ENCODE data around the gene PRKCA.
A peak's percentile ranks its signal among the peaks of the same experiment; 100 is the strongest.
"Not testable (repeated sequence)": the region's sequence is repeated elsewhere in the genome, so short reads cannot be mapped to it uniquely, and the experiment has no call there.

PRKCA gene

DNA sequence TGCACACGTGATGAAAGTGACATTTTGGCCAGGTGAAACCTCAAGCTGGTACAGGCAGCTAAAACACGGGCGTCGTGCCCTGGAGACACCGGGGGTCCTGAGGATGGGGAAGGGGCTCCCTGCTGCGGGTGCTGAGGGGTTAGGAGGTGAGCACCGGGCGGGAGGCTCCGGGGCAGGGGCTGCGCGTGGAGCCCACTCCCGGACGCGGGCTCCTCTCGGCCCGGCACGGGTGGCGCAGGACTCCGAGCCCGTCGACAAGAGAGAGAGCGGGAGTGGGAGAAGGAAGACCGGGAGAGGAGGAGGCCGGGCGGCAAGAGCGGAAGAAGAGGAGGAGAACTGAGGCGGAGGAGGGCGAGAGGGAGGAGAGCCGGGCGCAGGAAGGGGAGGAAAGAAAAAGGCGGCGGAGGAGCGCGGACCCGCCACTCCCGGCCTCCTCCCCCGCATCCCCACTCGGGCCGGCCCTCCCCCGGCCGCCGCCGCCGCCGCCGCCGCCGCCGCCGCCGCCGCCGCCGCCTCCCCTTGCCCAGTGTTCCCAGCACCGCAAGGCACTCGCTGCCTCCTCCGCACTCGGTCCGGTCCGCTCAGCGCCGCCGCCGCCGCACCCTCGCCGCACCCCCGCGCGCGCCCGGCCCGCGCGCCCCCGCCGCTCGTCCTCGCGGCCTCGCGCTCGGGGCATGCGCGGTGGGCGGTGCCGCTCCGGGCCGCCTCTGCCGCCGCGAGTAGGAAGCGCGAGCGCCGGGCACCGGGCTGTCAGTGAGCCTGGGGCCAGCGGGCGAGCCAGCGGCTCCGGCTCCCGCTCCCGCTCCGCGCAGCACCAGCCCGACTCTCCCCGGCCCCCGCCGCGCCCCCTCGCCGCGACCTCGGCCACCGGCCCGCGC is at the start of gene PRKCA:
PRKCA (plus strand) TSS at position 750 of the 878 bp plus-strand sequence.
- no peak for DNase-seq

GRCh38 chr17:66253458-66253857 is 49.0 kb upstream of the PRKCA start:
- DNase-seq: not testable (repeated sequence)

DNA sequence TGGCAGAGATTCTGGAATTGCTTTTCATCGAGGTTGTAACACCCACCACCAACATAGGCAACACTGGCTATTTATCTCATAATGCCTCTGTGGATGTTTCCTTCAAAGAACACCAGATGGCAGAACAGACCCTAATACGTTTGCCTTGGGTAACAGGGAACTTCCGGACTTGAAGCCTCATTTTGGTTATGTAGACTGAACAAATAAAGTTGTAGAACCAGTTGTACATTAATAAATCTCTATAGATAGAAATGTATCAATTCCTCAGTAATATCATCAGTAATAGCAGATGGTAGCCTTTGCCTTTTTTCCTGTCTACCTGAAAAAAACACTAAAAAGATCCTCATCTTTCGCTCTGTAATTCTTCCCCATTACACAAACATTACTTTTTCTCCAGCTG is 47.3 kb upstream of the PRKCA start:
- peak; percentile 64 for DNase-seq

GRCh38 chr17:66255527-66255971 is 46.9 kb upstream of the PRKCA start:
- no peak for DNase-seq

DNA sequence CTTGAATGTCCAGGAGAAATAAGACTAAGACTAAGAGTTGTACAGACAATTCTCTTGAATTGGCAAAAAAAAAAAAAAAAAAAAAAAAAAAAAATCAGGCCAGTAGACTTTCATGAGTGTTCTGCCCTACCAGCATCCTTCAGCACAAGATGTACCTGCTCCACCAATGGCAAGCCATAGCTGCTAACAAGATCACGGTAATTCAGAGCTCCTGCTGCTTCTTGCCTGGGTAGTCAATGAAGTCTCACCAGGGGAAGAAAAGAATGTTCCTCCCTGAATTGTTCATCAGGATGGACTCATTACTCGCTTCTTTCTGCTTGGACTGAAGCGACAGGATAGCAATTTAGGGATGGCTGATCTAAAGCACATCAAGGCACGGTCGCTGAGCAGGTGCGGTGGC is 42.1 kb upstream of the PRKCA start:
- DNase-seq: no peak

GRCh38 chr17:66260688-66261087 is 41.7 kb upstream of the PRKCA start:
- no peak for DNase-seq

DNA sequence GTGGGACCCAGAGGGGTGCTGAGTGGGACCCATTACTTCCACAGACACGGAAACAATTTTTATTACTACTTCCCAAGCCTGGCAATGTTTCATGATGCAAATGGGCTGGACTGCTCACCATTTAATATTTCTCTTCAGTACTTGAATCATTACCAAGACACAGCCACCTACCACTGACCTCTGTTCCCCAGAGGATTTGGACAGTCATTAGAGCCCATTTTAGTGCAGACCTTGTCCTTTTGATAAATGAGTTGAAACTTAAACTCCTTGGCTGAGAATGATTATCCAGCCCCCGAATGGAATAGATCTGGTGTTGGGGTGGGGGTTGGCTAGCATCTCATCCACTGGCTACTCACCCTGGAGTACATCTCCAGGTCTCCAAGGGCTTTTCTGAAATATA is 39.6 kb upstream of the PRKCA start:
- DNase-seq: no peak

GRCh38 chr17:66264696-66265095 is 37.7 kb upstream of the PRKCA start:
- no peak for DNase-seq

DNA sequence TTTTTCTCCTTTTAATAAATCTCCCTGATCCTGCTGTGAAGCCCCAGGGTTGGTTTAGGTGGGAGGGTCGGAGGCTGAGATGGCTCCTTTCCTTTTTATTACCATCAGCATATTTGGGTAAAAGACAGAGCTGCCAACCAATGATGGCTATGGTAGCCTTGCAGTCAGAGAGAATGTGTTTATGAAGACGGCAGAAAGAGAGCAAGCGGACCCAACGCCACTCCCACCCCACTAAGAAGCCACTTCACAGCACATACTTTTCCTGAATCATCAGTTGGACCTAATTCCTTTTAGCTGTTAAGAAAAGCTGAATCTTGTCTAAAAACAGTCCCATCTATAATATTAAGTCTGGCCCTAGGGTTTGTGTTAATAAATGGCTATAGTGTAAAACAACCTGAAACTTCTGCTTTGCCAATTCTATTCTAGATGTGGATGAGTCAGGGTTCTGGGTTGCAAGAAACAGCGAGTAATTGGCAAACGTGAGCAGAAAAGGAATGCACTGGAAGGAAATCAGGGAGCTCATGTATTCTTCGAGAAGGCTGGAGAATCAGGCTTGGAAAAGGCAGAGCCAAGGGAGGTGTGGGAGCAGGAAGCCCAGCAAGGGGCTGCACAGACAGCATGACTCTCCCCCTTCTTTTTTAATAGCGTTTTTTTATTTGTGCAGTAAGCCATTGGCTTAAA is 34.0 kb upstream of the PRKCA start:
- no peak for DNase-seq

- no peak for DNase-seq
These were observed 32.3 kb upstream of the PRKCA start for GRCh38 chr17:66270106-66270505.

- DNase-seq: no peak
These were observed 30.9 kb upstream of the PRKCA start for GRCh38 chr17:66271512-66271911.

DNA sequence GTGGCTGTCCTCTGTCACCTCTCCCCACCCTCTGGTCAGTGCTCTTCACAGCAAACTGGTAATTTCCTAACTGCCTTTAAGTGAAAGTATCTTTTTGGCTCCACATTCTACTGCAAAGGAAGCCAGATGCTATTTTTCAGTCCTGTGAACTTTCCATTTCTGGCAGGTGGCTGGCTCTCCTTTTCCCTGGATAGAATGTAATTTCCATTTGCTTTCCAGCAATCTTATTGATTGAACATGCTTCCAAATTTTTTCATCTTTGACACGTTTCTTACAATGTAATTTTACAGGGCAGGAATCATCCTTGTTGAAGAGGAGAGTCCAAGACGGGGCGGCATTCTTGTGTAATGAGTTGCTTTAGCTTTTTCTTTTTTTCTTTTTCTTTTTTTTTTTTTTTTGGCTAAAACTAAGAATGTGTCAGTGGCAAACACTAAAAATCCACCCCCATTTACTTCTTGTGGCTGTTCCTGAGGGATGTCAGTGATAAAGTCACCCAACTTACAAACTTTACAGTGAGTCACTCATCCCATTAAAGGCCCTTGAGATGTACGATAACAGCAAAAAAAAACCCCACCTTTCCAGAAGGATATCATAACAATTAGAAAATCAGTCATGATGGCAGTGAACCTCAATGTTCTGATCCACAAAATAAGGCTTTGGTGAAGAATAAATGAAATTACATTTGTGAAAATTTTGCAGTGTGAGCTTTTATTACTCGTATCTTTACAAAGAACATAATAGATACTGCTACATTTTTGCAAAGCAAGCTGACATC is 29.4 kb upstream of the PRKCA start:
- DNase-seq: no peak

- no peak for DNase-seq
These were observed 28.9 kb upstream of the PRKCA start for GRCh38 chr17:66273586-66273848.

GRCh38 chr17:66275651-66276050 is 26.8 kb upstream of the PRKCA start:
- DNase-seq: no peak

DNA sequence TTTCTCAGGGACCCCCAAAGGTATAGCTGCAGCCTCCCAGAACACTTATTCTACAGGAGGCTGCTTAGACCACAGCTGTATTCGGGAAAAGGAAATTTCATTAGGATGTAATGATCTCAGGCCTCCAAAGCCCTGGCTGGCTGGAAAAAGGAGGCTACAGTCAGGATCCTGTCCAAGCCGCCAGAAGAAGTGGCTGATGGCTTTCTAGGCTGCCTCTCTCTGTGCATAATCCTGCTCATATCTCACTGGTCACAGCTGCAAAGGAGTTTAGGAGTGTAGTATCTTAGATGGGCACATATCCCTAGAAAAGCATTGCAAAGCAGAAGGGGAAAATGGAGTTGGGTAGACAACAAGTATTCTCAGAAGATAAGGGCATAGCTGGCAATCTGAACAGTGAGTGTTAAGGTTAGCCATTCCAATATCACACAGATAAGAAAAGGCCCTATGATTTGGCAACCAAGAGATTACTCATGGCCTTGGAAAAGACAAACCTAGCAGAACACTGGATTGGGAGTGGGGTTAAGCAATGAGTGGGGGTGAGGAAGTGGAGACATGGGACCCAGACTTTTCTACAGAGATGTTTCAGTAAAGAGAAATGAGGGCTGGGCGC is 26.0 kb upstream of the PRKCA start:
- no peak for DNase-seq

DNA sequence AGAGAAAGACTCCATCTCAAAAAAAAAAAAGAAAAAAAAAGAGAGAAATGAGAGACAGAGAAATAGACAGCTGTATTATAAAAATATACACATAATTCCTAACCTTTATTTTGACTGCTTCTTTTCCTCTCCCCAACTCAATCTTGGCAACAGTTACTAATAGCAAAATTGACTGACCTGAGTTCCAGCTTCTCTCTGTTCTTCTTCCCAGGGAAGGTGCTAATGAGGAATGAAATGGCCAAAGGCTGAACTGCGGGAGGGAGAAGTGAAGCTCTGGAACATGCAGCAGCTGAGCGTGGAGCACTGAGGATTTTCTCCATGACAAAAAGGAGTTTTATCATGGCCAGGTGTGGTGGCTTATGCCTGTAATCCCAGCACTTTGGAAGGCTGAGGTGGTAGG is 25.2 kb upstream of the PRKCA start:
- DNase-seq: no peak

DNA sequence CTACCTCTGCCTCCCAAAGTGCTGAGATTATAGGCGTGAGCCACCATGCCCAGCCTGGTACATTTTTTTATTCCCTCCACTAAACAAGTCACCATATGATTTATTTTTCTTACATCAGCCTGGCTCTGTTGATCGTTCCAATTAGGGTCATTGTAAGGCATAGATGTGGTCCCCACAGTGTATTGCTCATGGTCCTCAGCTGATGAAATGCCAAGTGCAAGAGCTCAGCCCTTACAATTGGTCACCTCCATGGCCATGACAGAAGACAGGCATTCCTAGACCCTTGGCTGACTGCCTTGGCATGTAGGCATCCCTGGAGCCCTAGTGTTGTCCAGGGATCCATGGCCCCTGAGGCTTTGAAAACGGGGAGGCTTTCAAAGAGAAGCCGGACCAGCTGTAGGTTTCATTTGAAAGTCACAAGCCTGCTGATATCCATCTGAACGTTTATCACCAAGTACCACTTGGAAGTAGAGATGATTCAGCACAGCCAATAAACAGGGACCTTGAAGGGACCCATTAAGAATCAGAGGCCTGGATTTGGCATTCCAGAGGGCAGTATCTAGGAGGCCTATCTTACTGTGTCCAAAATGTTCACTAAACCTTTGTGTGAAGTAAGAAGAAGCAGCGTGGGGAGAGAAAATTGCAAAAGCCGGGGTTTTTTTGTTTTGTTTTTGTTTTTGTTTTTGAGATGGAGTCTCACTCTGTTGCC is 20.6 kb upstream of the PRKCA start:
- DNase-seq: no peak

- DNase-seq: no peak
These were observed 19.0 kb upstream of the PRKCA start for GRCh38 chr17:66283296-66283934.

- DNase-seq: no peak
These were observed 18.4 kb upstream of the PRKCA start for GRCh38 chr17:66283971-66284370.

DNA sequence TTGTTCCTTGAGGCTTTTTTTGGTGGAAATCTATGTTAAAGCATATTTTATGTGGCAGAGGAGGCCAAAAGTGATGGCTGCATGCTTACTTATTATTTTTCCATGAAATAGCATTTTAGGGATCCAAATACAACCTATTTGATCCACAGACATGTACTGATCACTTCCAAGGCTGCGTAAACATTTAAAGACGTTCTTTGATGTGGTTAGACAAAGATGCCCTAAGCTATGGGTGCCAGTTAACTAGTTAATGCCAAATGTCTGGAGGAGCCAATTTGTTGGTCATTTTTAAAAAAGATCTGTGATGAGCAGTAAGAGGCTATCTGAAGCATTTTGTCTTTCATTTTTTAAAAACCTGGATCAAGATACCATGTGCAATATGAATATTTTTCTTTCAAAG is 17.3 kb upstream of the PRKCA start:
- DNase-seq: no peak

- DNase-seq: no peak
These were observed 14.5 kb upstream of the PRKCA start for GRCh38 chr17:66287911-66288310.

DNA sequence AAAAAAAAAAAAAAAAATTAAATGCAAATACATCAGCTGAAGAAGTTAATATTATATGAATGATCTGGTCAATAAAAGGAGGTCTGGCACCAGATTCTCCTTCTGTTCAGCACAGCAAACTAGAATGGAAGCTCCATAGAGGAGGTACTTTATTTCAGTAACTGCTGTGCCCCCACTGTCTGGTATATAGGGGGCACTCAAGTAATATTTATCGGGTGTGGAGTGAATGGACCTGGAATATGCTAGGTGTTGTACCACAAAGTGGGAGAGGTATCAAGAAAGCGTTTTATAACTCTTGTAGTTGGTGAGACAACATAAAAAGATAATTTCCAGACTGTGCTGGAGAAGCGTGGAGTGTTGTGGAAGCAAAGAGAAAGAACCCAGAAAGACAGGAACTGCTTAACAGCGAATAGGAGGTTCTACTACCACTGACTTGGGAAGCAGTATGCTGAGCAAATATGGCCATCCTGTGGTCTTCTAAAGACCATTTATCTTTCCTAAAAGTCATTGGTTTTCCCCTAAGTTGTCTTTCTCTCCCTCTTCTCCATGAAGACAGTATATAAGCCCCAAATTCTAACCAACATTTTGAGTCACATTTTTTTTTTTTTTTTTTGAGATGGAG is 12.2 kb upstream of the PRKCA start:
- no peak for DNase-seq

Measured in OCI-M1 (cell line).